GM21786 (cell line): ENCODE data around the gene CDC34.

ENCODE experiments used
- ATAC-seq: cut with Tn5 transposase; IDR thresholded peaks from one replicate; pipeline ENCODE4 v1.9.1; 2021; ENCODE audit not compliant: unreplicated experiment

CDC34 gene

GRCh38 chr19:518598-519231 lies 12.8 kb upstream of the CDC34 start:
- ATAC-seq: no peak

- ATAC-seq: no peak
These were observed 12.1 kb upstream of the CDC34 start for GRCh38 chr19:519449-519865.

- no peak for ATAC-seq
These were observed 8.8 kb upstream of the CDC34 start for GRCh38 chr19:522726-523125.

DNA sequence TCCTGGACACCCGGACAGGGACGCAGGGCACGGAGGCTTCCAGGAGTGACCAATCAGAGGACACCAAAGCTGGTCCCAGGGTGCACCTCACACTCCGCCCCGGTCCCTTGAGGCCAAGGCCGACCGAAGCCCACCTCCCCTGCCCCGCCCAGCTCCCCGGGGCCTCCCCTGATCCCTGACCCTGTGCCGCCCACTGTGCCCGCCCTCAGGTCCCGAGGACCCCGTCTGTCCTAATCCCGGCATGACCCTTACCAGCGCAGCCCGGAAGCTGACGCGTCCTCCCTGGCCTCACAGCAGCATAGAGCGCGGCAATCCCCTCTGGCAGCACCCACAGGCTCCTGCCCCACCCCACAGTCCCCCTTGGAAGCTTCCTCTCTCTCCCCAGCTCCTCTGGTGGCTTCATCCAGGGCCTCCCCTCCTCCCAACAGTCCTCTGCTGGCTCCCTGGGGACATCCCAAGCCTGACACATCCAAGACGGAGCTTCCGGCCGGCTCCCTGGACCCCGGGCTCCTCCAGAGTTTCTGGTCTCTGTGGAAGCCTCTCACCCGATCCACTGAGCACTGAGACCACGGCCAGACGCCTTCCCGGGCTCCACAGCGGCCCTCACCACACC lies 7.4 kb upstream of the CDC34 start:
- no peak for ATAC-seq

GRCh38 chr19:525029-525428 lies 6.5 kb upstream of the CDC34 start:
- ATAC-seq: no peak

GRCh38 chr19:525857-526419 lies 5.6 kb upstream of the CDC34 start:
- ATAC-seq: no peak

- ATAC-seq: no peak
These were observed 1.2 kb upstream of the CDC34 start for GRCh38 chr19:530134-531008.

DNA sequence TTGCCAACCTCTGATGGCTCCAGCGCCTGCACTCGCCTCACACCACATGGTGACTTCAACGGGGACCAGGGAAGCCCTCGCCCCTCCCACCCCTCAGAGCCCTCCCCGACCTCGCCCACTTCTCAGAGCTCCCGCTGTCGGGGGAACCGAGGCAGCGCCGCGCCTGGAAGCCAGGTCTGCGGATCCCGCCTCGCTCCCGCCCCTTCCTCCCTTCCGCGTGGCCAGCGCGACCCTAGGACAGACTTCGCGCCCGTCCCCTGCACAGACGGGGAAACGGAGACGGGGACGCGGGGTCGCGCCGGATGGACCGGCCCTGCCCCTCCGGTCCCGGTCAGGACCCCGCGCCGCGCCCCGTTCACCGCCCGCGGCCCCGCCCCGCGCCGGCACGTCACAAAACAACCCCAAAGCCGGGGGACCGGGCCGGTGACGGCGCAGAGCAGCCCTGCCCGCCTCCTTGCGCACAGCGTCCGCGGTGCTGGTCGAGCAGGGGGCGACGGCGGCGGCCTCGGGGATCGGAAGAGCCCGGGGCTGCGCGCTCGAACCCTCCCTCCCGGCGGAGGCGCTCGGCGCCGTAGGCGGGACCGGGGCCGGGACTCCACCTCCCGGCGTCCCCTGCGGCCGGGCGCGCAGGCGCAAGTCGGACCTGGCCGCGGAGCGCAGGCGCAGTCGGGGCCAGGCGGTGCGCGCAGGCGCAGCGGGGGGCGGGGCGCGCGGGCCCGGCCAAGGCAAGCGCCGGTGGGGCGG lies 379 bp upstream of the CDC34 start:
- ATAC-seq: peak; percentile 56

- ATAC-seq: no peak
These were observed 1.2 kb downstream of the CDC34 start for GRCh38 chr19:532561-533363.

DNA sequence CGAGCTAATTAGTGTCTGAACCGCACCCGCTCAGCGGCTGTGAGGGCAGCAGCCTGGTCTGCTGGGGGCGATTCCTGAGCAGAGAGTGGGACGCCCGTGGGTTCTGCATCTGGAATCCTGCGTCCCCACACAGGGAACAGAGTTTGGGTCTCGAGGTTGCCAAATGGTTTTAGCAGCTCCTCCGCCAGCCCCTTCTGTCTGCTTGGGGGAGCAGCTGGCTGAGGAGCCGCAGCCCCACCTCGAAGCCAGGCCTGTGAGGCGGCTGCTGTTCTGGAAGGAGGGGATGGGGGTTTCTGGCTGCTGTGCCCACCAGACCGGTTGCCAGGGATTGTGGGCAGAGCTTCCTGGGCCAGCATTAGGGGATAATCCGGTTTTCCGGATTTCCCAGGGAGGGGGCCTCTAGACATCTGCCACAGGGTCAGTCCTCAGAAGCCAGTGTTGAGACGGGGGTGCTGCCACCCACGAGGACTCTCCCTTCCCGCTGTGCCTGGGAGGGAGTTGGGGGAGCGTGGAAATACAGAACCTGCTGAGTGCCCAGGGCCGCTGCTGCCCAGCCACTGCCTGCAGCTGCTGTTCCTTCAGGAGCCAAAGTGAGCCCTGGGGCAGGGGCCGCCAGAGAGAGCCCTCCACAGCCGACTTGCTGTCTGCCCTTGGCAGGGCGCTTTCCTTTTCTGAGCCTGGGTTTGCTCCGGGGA lies 2.0 kb downstream of the CDC34 start:
- no peak for ATAC-seq

DNA sequence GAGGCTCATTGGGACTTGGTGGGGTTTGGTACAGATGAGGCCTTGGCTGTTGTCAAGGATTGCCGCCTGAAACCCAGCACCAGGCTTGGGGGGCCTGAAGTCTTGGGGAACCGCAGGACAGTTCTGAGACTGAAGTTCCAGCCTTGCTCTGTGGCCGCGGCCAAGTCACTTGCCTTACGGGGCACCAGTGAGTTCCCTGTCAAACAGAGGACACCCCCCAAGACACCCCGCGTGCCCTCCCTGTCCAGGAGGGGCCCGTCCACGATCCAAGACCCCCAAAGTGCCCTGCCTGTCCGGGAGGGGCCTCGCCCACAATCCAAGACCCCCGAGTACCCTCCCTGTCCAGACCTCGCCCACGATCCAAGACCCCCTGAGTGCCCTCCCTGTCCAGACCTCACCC lies 2.5 kb downstream of the CDC34 start:
- no peak for ATAC-seq

DNA sequence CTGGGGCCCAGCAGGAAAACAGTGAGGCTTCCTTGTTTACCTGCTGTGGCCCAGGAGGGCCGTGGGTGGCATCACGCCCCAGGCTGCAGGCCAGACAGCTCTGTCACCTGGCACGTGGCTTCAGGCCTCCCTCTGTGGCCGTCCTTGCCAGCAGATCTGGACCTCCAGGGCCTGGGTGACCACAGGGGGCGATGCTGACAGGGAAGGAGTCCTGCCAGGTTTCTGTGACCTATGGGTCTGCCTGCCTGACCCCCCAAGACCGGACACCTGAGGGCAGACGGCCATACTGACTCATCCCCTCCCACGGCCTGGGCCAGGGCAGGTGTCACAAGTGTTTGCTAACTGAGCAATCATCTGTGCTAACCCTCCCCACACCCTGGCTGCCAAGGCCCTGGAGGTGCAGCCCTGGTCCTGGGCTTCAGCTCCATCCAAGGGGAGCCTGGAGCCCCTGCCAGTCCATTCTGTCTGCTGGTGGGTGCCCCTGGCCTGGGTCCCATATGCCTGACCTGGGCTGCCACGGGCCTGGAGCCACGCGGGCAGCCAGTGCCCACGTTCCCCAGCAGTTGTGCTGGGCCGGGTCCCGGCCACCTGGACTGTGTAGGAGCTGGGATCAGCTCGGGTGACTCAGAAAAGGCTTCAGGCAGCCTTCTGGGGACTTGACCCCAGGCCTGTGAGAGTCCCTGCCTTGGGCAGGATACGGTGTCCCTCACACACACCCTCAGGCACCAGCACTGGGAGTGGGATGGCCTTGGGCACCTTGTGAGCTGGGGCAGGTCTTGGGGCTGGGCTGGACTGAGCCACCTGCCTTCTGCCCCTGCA lies 3.7 kb downstream of the CDC34 start:
- no peak for ATAC-seq

DNA sequence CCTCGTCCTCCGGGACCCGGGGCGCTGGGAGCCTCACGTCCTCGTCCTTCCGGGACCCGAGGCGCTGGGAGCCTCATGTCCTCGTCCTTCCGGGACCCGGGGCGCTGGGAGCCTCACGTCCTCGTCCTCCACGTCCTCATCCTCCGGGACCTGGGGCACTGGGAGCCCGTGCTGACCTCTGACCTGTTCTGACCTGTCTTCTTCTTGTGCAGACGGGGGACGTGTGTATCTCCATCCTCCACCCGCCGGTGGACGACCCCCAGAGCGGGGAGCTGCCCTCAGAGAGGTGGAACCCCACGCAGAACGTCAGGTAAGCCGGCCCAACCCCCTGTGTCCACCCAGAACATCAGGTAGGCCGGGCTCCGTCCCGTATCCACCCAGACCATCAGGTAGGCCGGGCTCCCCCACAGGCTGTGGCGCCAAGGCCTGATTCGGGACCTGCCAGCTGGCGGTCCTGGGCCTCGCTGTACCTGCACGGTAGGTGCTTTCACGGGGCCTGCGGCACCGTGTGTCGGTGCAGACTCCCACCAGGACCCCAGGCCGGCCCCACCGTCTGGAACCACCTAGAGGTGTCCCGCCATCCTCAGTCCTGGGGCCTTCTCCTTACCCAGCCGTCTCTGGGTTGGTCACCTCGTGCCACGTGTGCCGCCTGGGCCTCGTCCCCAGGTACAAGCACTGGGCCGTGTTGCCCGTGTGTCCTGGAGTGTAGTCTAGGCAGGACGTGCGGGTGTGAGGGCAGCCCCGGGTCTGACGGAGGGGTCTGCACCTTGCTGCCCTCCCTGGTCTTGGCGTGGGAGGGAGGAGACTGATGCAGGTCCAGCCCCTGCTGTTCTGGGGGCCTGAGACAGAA lies 4.7 kb downstream of the CDC34 start:
- no peak for ATAC-seq

DNA sequence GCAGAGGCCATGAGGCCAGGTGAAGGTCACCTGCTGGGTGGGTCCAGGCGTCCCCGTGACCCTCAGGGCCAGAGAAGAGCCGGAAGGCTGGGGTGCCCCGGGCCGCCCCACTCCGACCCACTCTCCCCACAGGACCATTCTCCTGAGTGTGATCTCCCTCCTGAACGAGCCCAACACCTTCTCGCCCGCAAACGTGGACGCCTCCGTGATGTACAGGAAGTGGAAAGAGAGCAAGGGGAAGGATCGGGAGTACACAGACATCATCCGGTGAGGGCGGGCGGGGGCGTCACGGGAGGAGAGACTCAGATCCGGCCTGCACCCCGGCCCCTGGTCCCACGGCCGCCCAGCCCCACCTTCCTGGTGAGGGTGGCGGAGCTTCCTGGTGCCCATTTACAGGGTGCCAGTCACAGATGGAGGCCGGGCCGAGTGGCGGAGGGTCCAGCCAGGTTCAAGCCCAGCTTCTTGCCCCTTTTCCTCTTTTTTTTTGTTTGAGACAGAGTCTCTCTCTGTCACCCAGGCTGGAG lies 5.4 kb downstream of the CDC34 start:
- no peak for ATAC-seq

- no peak for ATAC-seq
These were observed 7.3 kb downstream of the CDC34 start for GRCh38 chr19:538641-539428.

GRCh38 chr19:539429-540030 lies 8.0 kb downstream of the CDC34 start:
- no peak for ATAC-seq
